Nephron progenitor cell (in vitro differentiated cells): Measurements from ENCODE around the gene VAPA.

Source experiments
- DNase-seq: peaks from one replicate; pipeline ENCODE4 v3.0.0; 2021
- H3K27ac Mint-ChIP-seq: 2 replicates; pipeline ENCODE4 v1.8.0; 2021; ENCODE audit warnings: mild to moderate bottlenecking, moderate library complexity, mixed read lengths
- H3K27me3 Mint-ChIP-seq: 2 replicates; pipeline ENCODE4 v1.8.0; 2021; ENCODE audit warnings: mild to moderate bottlenecking, low read depth, mixed read lengths; ENCODE audit not compliant: poor library complexity
- H3K36me3 Mint-ChIP-seq: 2 replicates; pipeline ENCODE4 v1.8.0; 2021; ENCODE audit warnings: low read depth, mixed read lengths
- H3K4me1 Mint-ChIP-seq: 2 replicates; pipeline ENCODE4 v1.8.0; 2021; ENCODE audit warnings: mixed read lengths
- H3K4me3 Mint-ChIP-seq: 2 replicates; pipeline ENCODE4 v1.8.0; 2021; ENCODE audit warnings: mild to moderate bottlenecking, moderate library complexity, mixed read lengths
- H3K9me3 Mint-ChIP-seq: 2 replicates; pipeline ENCODE4 v1.8.0; 2021; ENCODE audit warnings: mild to moderate bottlenecking, moderate library complexity, mixed read lengths
- TF ChIP-seq, protein P1 (sequence below): fragments of 200-600 bp; sonication (generic); IDR thresholded peaks from 2 replicates; pipeline ENCODE4 v1.5.0; 2021; ENCODE audit warnings: antibody characterized with exemption

The VAPA gene

GRCh38 chr18:9919564-9920232, 5.9 kb downstream of the VAPA start:
- Mint-ChIP-seq H3K4me3 (no peak overlapping the region), H3K27ac (no peak overlapping the region), H3K36me3 (no peaks in the 10 kb centered on the region), H3K9me3 (no peaks in the 10 kb centered on the region), H3K27me3 (no peaks in the 10 kb centered on the region), H3K4me1 (peaks cover 23% of the 10 kb centered on the region)
- DNase-seq, result no peak
- TF ChIP-seq, protein P1, sequence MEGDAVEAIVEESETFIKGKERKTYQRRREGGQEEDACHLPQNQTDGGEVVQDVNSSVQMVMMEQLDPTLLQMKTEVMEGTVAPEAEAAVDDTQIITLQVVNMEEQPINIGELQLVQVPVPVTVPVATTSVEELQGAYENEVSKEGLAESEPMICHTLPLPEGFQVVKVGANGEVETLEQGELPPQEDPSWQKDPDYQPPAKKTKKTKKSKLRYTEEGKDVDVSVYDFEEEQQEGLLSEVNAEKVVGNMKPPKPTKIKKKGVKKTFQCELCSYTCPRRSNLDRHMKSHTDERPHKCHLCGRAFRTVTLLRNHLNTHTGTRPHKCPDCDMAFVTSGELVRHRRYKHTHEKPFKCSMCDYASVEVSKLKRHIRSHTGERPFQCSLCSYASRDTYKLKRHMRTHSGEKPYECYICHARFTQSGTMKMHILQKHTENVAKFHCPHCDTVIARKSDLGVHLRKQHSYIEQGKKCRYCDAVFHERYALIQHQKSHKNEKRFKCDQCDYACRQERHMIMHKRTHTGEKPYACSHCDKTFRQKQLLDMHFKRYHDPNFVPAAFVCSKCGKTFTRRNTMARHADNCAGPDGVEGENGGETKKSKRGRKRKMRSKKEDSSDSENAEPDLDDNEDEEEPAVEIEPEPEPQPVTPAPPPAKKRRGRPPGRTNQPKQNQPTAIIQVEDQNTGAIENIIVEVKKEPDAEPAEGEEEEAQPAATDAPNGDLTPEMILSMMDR, result no peak

DNA sequence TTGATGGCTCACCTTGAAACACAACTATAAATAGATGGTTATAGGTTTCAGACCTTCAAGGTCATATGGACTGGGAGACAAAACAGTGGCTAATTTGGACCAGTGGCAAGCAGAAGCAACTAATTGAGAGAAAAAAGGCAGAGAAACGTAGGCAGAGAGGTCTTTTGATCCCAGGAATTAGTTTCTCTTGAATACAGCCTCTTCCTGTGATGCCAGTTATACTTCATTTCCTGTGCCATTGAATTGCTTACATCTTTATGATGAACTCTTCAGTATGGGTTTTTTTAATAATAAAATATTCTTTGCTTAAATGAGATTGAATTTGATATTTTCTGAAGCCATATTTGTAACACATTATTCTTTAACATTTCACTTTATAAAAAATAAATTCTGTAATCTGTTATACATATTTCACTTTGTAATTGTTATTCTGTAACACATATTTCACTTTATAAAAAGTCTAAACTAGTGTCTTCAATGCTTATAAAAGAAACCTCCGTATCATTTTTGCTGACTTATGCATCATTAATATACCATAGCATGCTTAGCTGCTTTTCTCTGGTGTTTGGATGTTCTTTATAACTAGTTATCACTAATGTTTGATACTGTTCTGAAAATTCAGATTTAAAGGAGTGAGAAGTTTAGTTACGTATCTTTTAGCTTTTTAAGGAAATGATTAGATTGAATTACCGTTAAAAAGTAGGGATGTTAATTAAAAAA, 8.9 kb downstream of the VAPA start:
- TF ChIP-seq, protein P1, result no peak
- Mint-ChIP-seq H3K27ac (peak overlapping the region; percentile 49), H3K9me3 (no peaks in the 10 kb centered on the region), H3K4me1 (peaks cover 23% of the 10 kb centered on the region), H3K36me3 (no peaks in the 10 kb centered on the region), H3K27me3 (no peaks in the 10 kb centered on the region), H3K4me3 (no peak overlapping the region)
- DNase-seq, result no peak

GRCh38 chr18:9924371-9924943, 10.6 kb downstream of the VAPA start:
- no peak for DNase-seq
- Mint-ChIP-seq H3K27ac (peak overlapping the region; percentile 45), H3K36me3 (no peaks in the 10 kb centered on the region), H3K4me3 (no peak overlapping the region), H3K4me1 (peaks cover 31% of the 10 kb centered on the region), H3K9me3 (no peaks in the 10 kb centered on the region), H3K27me3 (no peaks in the 10 kb centered on the region)
- TF ChIP-seq, protein P1, result no peak

- no peaks in the 10 kb centered on the region for H3K27me3 Mint-ChIP-seq
- TF ChIP-seq, protein P1, result no peak
- H3K36me3 Mint-ChIP-seq, result no peaks in the 10 kb centered on the region
- H3K4me1 Mint-ChIP-seq, result peaks cover 31% of the 10 kb centered on the region
- DNase-seq, result no peak
- H3K9me3 Mint-ChIP-seq, result no peaks in the 10 kb centered on the region
- no peak overlapping the region for H3K4me3 Mint-ChIP-seq
- no peak overlapping the region for H3K27ac Mint-ChIP-seq
Measured at GRCh38 chr18:9925369-9925768, 11.6 kb downstream of the VAPA start.

DNA sequence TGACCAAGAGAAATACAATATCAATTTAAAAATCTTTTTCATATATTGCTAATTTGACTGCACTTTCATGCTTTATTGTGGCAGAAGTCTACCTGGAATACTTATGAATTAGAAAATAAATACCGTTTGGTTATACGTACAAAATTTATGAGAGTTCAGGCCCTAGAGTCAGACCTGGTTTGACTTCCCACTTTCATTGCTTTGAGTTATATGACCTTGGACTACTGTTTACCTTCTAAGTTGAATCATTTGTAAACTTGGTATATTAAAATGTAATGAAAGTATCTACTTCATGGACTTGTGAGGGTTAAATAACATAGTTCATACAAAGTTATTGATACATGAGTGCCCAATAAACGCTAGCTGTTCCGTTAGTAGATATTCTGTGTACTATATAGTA, 12.0 kb downstream of the VAPA start:
- no peaks in the 10 kb centered on the region for H3K9me3 Mint-ChIP-seq
- no peaks in the 10 kb centered on the region for H3K36me3 Mint-ChIP-seq
- H3K27me3 Mint-ChIP-seq, result no peaks in the 10 kb centered on the region
- no peak overlapping the region for H3K27ac Mint-ChIP-seq
- TF ChIP-seq, protein P1, result no peak
- no peak for DNase-seq
- H3K4me3 Mint-ChIP-seq, result no peak overlapping the region
- peaks cover 31% of the 10 kb centered on the region for H3K4me1 Mint-ChIP-seq
